HAP-1 (cell line): ENCODE results near the gene NLRP9.
"Not testable (repeated sequence)": the region's sequence is repeated elsewhere in the genome, so short reads cannot be mapped to it uniquely, and the experiment has no call there.

Experiments
- DNase-seq, 2 experiments: peaks; one replicate each; pipeline ENCODE4 v3.0.0-alpha.2; 2016 to 2020; ENCODE audit warnings: low spot score in 2 of 2
- H3K27me3 ChIP-seq: fragments of 250-450 bp; sonication (Bioruptor Pico); 2 replicates; pipeline ENCODE4 v1.5.1; 2020; ENCODE audit warnings: low read depth, mild to moderate bottlenecking, moderate library complexity
- H3K36me3 ChIP-seq: fragments of 250-450 bp; sonication (Bioruptor Pico); replicated peaks from 2 replicates; pipeline ENCODE4 v1.5.1; 2020; ENCODE audit warnings: mild to moderate bottlenecking
- H3K4me1 ChIP-seq: fragments of 250-450 bp; sonication (Bioruptor Pico); 2 replicates; pipeline ENCODE4 v1.5.1; 2020; ENCODE audit warnings: mild to moderate bottlenecking
- H3K4me3 ChIP-seq: fragments of 250-450 bp; sonication (Bioruptor Pico); 2 replicates; pipeline ENCODE4 v1.5.1; 2020; ENCODE audit warnings: mild to moderate bottlenecking, moderate library complexity
- H3K9me3 ChIP-seq: fragments of 250-450 bp; sonication (Bioruptor Pico); 2 replicates; pipeline ENCODE4 v1.5.1; 2020; ENCODE audit warnings: mild to moderate bottlenecking, moderate library complexity
- in situ Hi-C: fragments of 300-500 bp; cut with MboI; formaldehyde crosslinking; loops from 3 replicates; pipeline ENCODE4 v1.14.3; 2020; ENCODE audit warnings: low sequenced_read_pairs, inconsistent platforms, mixed read lengths

The NLRP9 gene

DNA sequence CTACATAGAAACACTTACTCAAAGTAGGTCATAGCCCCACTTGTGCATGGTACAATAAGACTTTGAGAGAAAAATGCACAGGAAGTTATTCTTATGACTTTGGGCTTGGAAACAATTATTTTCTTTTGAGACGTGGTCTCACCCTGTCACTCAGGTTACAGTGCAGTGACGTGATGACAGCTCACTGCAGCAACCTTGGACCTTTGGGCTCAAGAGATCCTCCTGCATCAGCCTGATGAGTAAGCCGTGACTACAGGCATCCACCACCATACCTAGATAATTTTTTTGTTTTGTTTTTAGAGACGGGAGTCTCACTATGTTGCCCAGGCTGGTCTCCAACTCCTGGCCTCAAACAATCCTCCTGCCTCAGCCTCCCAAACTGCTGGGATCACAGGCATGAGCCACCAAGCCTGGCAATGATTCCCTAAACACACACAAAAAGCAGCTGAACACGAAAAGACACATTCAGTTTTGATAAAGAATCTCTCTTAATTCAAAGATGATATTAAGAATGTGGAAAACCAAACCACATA is 17.9 kb downstream of the NLRP9 start:
- H3K27me3 ChIP-seq = 0 out of 2 replicates have a peak, but pooled peaks cover 3% of the 10 kb centered on the region
- H3K9me3 ChIP-seq = no peaks in the 10 kb centered on the region; the same call in 1 of the 2 replicates
- no peak overlapping the region for H3K4me3 ChIP-seq
- no peaks in the 10 kb centered on the region for H3K36me3 ChIP-seq
- in situ Hi-C loops = loop anchor here (25.0 kb wide), 1 partner anchor 617 kb away; no protein-coding TSS in a partner anchor
- no peak for DNase-seq
- H3K4me1 ChIP-seq = no peaks in the 10 kb centered on the region; the same call in 1 of the 2 replicates

DNA sequence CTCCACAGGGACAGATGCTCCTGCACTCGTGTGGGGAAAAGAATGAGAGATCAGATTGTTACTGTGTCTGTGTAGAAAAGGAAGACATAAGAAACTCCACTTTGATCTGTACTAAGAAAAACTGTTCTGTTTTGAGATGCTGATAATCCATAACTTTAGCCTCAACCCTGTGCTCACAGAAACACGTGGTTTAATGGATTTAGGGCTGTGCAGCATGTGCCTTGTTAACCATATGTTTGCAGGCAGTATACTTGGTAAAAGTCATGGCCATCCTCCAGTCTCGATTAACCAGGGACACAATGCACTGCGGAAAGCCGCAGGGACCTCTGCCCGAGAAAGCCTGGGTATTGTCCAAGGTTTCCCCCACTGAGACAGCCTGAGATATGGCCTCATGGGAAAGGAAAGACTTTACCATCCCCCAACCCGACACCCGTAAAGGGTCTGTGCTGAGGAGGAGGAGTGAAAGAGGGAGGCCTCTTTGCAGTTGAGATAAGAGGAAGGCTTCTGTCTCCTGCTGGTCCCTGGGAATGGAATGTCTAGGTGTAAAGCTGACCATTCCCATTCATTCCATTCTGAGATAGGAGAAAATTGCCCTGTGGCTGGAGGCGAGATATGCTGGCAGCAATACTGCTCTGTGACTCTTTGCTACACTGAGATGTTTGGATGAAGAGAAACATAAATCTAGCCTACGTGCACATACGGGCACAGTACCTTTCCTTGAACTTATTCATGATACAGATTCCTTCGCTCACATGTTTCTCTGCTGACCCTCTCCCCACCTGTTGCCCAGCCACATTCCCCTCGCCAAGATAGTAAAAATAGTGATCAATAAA is 20.1 kb downstream of the NLRP9 start:
- not testable (repeated sequence) for H3K4me1 ChIP-seq, H3K27me3 ChIP-seq, H3K9me3 ChIP-seq, H3K4me3 ChIP-seq, DNase-seq, H3K36me3 ChIP-seq
- in situ Hi-C loops = loop anchor here (25.0 kb wide), 1 partner anchor 619 kb away; no protein-coding TSS in a partner anchor

DNA sequence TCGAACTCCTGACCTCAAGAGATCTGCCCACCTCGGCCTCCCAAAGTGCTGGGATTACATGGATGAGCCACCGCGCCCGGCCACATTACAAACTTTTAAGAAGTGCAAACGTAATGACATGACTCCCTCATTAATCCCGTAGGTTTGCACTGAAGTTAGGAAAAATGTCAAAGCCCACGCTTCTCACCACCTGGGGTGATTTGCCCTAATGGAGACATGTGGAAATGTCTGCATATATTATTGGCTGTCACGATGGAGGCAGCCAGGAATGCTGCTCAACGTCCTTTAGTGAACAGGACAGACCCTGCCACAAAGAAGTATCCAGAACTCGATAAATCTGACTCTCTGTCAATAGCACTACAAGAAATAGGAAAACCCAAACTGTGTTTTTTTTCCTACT is 21.0 kb downstream of the NLRP9 start:
- 0 out of 2 replicates have a peak, but pooled peaks cover 3% of the 10 kb centered on the region for H3K27me3 ChIP-seq
- no peaks in the 10 kb centered on the region; the same call in 1 of the 2 replicates for H3K9me3 ChIP-seq

GRCh38 chr19:55716531-55716930 is 21.7 kb downstream of the NLRP9 start:
- Histone ChIP-seq H3K4me3 (no peak overlapping the region), H3K4me1 (no peaks in the 10 kb centered on the region; the same call in 1 of the 2 replicates), H3K9me3 (no peaks in the 10 kb centered on the region), H3K27me3 (0 out of 2 replicates have a peak, but pooled peaks cover 3% of the 10 kb centered on the region), H3K36me3 (no peaks in the 10 kb centered on the region)
- in situ Hi-C loops = loop anchor here (25.0 kb wide), 1 partner anchor 621 kb away; no protein-coding TSS in a partner anchor
- no peak for DNase-seq

More for the DNA sequence above, 21.0 kb downstream of the NLRP9 start:
- no peak for DNase-seq
- Histone ChIP-seq H3K36me3 (no peaks in the 10 kb centered on the region), H3K4me3 (no peak overlapping the region), H3K4me1 (no peaks in the 10 kb centered on the region; the same call in 1 of the 2 replicates)
- in situ Hi-C loops = loop anchor here (25.0 kb wide), 1 partner anchor 620 kb away; no protein-coding TSS in a partner anchor

DNA sequence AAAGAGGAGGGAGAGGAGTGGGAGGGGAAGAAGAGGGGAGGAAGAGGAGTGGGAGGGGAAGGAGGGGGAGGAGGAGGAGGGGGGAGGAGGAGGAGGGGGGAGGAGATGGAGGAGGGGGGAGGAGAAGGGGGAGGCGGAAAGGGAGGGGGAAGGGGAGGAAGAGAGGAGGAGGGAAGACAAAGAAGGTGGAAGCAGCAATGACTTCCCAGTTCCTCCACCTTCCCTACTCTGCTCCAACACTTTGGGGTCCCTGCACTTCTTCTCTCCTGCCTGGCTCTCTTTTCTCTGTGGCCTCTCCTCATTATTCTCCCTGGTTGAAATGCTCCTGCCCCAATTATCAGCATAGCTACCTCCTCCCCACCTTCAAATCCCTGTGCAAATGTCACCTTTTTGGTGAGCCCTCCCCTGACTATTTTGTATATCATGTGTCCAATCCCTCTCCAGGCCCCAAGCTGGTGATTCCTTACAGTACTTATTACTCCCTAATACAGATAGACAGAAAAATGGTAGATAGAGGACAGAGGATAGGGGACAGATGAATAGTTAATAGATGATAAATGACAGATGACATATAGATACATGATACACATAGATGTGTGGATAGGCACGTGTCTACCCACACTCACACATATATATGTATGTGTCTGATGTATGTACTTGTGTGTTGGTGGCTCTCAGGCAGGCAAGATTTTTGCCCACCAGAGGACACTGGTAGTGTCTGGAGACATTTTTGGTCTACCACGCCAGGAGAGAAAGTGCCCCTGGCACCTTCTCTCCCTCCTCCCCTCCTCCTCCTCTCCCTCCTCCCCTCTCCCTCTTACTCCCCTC is 25.2 kb downstream of the NLRP9 start:
- H3K9me3 ChIP-seq = no peaks in the 10 kb centered on the region
- 0 out of 2 replicates have a peak, but pooled peaks cover 3% of the 10 kb centered on the region for H3K27me3 ChIP-seq
- no peak for DNase-seq
- H3K4me1 ChIP-seq = no peaks in the 10 kb centered on the region
- in situ Hi-C loops = loop anchor here (25.0 kb wide), 1 partner anchor 624 kb away; no protein-coding TSS in a partner anchor
- H3K4me3 ChIP-seq = no peak overlapping the region
- H3K36me3 ChIP-seq = no peaks in the 10 kb centered on the region

DNA sequence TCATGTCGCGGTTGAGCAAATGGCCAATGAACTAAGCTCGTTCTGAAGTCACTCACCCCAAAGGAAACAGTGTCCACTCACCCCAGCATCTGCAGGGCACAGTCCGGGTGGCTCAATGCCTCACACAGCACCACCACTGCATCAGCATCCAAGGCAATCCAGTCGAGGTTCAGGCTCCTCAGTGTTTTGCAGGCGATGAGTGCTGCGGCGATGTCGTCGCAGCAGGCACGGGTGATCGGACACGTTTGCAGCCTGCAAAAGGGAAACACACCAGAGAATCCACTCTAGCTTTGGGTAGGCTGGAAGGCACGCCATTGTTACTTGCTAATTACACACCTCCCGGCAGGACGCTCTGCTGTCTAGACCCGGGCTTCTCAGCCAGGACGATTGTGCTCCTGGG is 26.5 kb downstream of the NLRP9 start:
- DNase-seq = no peak
- Histone ChIP-seq H3K27me3 (0 out of 2 replicates have a peak, but pooled peaks cover 3% of the 10 kb centered on the region), H3K4me1 (no peaks in the 10 kb centered on the region), H3K4me3 (no peak overlapping the region), H3K36me3 (no peaks in the 10 kb centered on the region), H3K9me3 (no peaks in the 10 kb centered on the region)
- in situ Hi-C loops = loop anchor here (25.0 kb wide), 1 partner anchor 626 kb away; no protein-coding TSS in a partner anchor

GRCh38 chr19:55705972-55706371 is 32.2 kb downstream of the NLRP9 start:
- no peak for DNase-seq
- H3K9me3 ChIP-seq = no peaks in the 10 kb centered on the region
- 0 out of 2 replicates have a peak, but pooled peaks cover 3% of the 10 kb centered on the region for H3K27me3 ChIP-seq
- in situ Hi-C loops = loop anchor here (25.0 kb wide), 1 partner anchor 631 kb away; no protein-coding TSS in a partner anchor
- H3K4me1 ChIP-seq = no peaks in the 10 kb centered on the region
- no peaks in the 10 kb centered on the region for H3K36me3 ChIP-seq
- H3K4me3 ChIP-seq = no peak overlapping the region

GRCh38 chr19:55704494-55705245 is 33.5 kb downstream of the NLRP9 start:
- peaks cover 4% of the 10 kb centered on the region for H3K36me3 ChIP-seq
- DNase-seq = no peak
- H3K9me3 ChIP-seq = no peaks in the 10 kb centered on the region
- in situ Hi-C loops = loop anchor here (25.0 kb wide), 1 partner anchor 633 kb away; no protein-coding TSS in a partner anchor
- no peaks in the 10 kb centered on the region for H3K4me1 ChIP-seq
- H3K4me3 ChIP-seq = no peak overlapping the region
- H3K27me3 ChIP-seq = 0 out of 2 replicates have a peak, but pooled peaks cover 3% of the 10 kb centered on the region

GRCh38 chr19:55703790-55704215 is 34.4 kb downstream of the NLRP9 start:
- peaks cover 4% of the 10 kb centered on the region for H3K36me3 ChIP-seq
- no peaks in the 10 kb centered on the region for H3K27me3 ChIP-seq
- peak in 1 of 2 experiments; percentile 33 for DNase-seq
- in situ Hi-C loops = loop anchor here (25.0 kb wide), 1 partner anchor 633 kb away; no protein-coding TSS in a partner anchor
- no peaks in the 10 kb centered on the region for H3K4me1 ChIP-seq
- H3K4me3 ChIP-seq = no peak overlapping the region
- H3K9me3 ChIP-seq = no peaks in the 10 kb centered on the region

- Histone ChIP-seq H3K9me3 (no peaks in the 10 kb centered on the region), H3K36me3 (peaks cover 4% of the 10 kb centered on the region), H3K4me1 (no peaks in the 10 kb centered on the region), H3K27me3 (no peaks in the 10 kb centered on the region), H3K4me3 (no peak overlapping the region)
- in situ Hi-C loops = loop anchor here (25.0 kb wide), 1 partner anchor 635 kb away; no protein-coding TSS in a partner anchor
- no peak for DNase-seq
These were observed 36.0 kb downstream of the NLRP9 start for GRCh38 chr19:55702131-55702627.

DNA sequence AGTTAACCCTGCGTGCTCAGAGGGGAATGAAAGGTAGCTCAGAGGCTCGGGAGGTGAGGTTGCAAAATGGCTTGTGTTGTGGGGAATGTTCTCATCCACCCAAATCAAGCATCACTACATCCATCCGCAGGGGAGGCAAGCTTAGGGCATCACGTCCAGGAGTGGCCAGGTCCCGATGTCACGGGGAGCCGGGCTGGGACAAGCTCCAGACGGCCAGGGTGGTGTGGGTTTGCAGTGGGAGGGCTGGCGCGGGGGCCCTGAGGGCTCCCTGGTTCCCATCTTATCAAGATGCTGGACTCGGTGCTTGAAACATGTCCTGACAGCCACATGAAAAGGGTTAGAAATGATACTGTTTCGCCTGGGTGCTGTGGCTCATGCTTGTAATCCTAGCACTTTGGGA is 37.4 kb downstream of the NLRP9 start:
- Histone ChIP-seq H3K36me3 (peaks cover 11% of the 10 kb centered on the region), H3K4me1 (no peaks in the 10 kb centered on the region), H3K9me3 (no peaks in the 10 kb centered on the region), H3K4me3 (no peak overlapping the region), H3K27me3 (no peaks in the 10 kb centered on the region)
- DNase-seq = no peak
- in situ Hi-C loops = loop anchor here (25.0 kb wide), 1 partner anchor 636 kb away; no protein-coding TSS in a partner anchor

DNA sequence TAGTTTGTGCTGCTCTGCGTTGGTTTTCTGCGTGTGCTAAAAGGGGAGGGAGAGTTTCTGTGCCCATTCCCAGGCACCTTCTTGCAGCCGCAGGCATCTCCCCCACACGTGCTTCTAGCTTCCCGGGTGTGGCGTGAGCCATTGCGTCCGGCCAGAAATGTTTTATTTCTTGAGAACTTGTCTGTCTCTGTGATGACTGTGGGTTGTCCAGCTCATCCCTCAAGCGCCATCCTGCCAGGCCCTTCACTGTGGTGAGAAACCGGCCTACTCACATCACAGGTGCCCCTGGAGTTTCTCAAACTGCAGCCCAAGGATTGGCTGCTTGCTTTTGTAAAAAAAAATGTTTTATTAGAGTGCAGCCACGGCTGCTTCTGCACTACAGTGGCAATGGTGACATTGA is 39.0 kb downstream of the NLRP9 start:
- Histone ChIP-seq H3K4me3 (no peak overlapping the region), H3K9me3 (no peaks in the 10 kb centered on the region), H3K27me3 (no peaks in the 10 kb centered on the region), H3K36me3 (peaks cover 16% of the 10 kb centered on the region), H3K4me1 (no peaks in the 10 kb centered on the region)
- no peak for DNase-seq
- in situ Hi-C loops = no loop called here
